Gastrocnemius medialis (tissue), 4 donors: ENCODE data around the gene C22orf31.

ENCODE experiments used
- CTCF ChIP-seq, 5 experiments: fragments of 450-650 bp in 3 of 5; fragments of 200-600 bp in 2 of 5; sonication (generic) in 2 of 5; IDR thresholded peaks in 4 of 5; conservative IDR thresholded peaks in 1 of 5; 1 replicate in 4 of 5; 2 replicates in 1 of 5; pipeline ENCODE4 v1.5.1; 2016 to 2019; ENCODE audit warnings: antibody characterized with exemption in 5 of 5, mild to moderate bottlenecking in 3 of 5, moderate library complexity in 3 of 5
- POLR2A ChIP-seq, 2 donors: fragments of 450-650 bp; IDR thresholded peaks; one replicate each; pipeline ENCODE4 v1.6.1; 2017; ENCODE audit warnings: antibody characterized with exemption in 2 of 2, mild to moderate bottlenecking in 2 of 2, moderate library complexity in 2 of 2

- TF ChIP-seq POLR2A (IDR thresholded peaks at IDR 0.05) (no peak), CTCF (IDR thresholded peaks at IDR 0.05 in 4 of 5, conservative IDR thresholded peaks at IDR 0.05 in 1 of 5) (no peak)
Observed at GRCh38 chr22:29048822-29049654, 12.6 kb downstream of the C22orf31 start.
